A549 treated with AZD2906 at 1 μM for 4 hours (cell line): ENCODE results near the gene CYP4F22. TPM values are rescaled to one million over a fixed set of nuclear protein-coding genes. Genes with fewer than 3 reads are reported as not detected.

Source experiments
- total RNA-seq: library from RNA; stranded (reverse); fragments of 200-300 nt; extraction: Qiagen RNA extraction; gene quantifications from 5 replicates; pipeline ENCODE4 v1.2.3, GENCODE V29; 2022

CYP4F22 gene
- total RNA-seq = 0.31 to 0.50 TPM (median 0.44 TPM) in 5 replicates

DNA sequence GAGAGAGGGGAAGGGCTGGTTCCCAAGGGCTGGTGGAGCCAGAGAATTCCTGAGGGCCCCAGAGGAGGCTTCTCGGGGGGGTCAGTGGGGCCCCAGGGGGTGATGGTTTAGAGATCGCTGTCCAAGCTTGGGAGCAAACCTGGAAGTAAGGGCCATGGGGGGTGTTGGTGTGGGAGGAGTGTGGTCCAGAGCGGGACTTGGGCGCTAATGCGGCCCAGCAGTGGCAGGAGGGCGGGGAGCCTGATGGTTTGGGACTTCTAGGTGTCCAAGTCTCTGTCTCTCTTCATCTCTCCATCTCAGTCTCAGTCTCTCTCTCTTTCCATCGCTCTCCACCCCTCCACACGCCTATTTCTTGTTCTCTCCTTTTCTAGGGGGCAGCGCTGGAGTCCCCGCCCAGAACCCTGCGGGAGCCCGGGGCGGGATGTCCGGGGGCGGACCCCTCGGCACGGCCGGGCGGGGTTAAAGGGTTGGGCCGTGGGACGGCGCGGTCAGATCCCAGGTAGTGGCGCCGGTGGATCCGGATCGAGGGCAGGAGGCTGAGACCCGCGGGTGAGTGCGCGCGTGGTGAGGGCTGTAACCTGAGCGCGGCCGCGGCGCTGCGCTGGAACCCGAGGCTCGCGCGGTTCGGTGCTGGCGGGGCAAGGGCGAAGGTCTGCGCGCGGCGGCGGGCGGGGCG is at the start of gene CYP4F22:
TSS of gene CYP4F22 (plus strand) at position 491 of the 676 bp plus-strand sequence. CDS start 16,812 bp downstream, outside the sequence.

DNA sequence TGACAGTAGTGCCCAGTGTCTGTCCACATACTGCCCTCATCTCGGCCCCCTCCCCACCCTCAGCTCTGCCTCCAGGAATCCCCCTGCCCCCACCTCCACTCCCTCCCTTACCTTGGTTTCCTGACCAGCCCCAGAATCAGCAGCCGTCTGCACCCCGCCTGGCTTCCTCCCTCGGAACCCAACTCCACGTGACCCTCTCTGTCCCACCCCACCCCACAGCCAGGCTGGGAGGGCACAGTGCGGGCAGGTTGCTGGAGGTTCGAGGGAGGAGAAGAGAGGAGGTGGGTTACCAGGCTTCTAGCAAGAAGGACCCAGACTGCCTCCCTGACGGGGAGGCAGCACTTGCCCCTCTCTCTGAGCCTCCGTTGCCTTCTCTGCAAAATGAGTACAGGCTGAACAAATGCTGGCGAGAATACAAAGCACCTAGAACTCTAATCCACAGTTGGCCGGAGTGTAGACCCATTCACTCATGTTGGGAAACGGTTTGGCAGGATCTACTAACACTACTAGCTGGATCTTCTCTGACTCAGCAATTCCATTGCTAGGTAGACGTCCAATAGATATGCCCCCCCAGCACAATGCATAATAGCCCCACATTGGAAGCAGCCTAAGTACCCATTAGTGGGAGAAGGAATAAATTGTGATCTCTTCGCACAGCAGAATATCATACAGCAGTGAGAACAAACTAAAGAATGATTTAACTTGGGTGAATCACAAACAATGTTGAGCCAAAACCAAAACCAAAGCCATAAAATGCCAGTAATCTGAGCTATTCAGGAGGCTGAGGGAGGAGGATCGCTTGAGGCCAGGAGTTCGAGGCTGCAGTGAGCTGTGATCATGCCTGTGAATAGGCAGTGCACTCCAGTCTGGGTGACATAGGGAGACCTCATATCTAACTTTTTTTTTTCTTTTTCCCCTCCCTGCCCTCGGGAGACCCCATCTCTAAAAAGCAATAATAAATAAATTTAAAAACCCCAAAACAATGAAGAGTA is 43.6 kb upstream of the CYP4F22 start, which contains the start of gene RASAL3:
TSS of gene RASAL3 (minus strand) at position 151 of the 992 bp plus-strand sequence. CDS start 186 bp downstream, outside the sequence.

DNA sequence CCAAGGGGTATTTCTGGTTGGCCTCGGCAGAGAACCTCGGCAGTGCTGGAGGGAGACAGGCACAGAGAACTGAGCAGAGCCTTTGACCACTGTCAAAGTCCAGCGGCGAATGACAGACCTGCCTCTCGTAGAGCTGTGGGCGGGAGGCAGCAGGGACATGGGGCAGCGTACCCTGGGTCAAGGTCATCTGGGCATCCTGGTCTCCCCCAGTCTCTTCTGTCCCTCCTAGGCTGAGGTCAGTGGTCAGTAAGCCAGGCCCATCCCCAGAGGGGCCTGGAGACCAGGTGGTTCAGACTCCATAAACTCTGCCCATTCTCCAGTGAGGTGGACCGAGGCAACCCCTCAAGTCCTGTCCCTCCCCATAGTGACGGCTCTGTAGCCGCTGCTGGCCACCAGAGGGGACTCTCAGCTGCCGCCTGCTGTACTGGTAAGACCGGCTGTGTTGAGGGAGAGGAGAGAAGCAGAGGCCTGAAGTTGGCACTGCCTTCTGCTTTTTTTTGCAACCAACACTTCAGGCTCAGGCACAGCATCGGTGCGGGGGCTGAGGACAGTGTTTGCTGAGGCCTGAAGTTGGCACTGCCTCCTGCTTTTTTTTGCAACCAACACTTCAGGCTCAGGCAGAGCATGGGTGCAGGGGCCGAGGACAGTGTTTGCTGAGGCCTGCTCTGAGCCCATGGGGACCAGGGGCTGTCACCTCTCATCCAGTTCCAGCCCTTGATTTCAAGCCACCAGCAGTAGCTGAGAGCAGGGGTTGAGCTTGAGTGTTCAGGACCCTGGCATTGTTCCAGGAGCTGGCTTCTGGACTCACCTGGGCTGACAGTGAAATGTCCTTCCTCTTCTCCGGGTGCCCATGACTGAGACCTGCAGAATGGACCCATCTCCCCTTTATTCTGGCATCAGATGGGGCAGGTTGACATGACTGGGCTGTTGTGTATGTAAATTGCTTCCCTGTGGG is 28.7 kb upstream of the CYP4F22 start, which contains the start of gene PGLYRP2:
TSS of gene PGLYRP2 (minus strand) at position 111 of the 955 bp plus-strand sequence. CDS start 130 bp downstream, outside the sequence.

Other genes starting within 250 kb of the CYP4F22 start
- gene BRD4, start 176.0 kb upstream of the CYP4F22 start, total RNA-seq = 24.6 to 27.4 TPM (median 26.5 TPM) in 5 replicates
- 15.4 to 17.9 TPM (median 16.3 TPM) in 5 replicates for gene AKAP8, start 128.7 kb upstream of the CYP4F22 start, total RNA-seq
- 35.0 to 40.5 TPM (median 38.1 TPM) in 5 replicates for gene AKAP8L, start 89.5 kb upstream of the CYP4F22 start, total RNA-seq
- 16.2 to 23.9 TPM (median 23.4 TPM) in 5 replicates for gene WIZ, start 58.6 kb upstream of the CYP4F22 start, total RNA-seq
- 0.03 to 0.16 TPM in 2 of 5 replicates, not detected in the others for gene RASAL3, start 44.0 kb upstream of the CYP4F22 start, total RNA-seq
- gene PGLYRP2, start 29.0 kb upstream of the CYP4F22 start, total RNA-seq = 0.03 TPM in 1 of 5 replicates, not detected in the others
- gene CYP4F8, start 106.7 kb downstream of the CYP4F22 start, total RNA-seq = not detected in 5 replicates
- gene CYP4F3, start 132.4 kb downstream of the CYP4F22 start, total RNA-seq = 2.8 to 4.4 TPM (median 3.5 TPM) in 5 replicates
- gene CYP4F12, start 164.6 kb downstream of the CYP4F22 start, total RNA-seq = 2.0 to 2.8 TPM (median 2.5 TPM) in 5 replicates
- gene OR10H2, start 219.5 kb downstream of the CYP4F22 start, total RNA-seq = not detected in 5 replicates
- not detected in 5 replicates for gene OR10H3, start 229.5 kb downstream of the CYP4F22 start, total RNA-seq